A549 (cell line): ENCODE measurements around the gene EFCAB5.

Source experiments
- EP300 ChIP-seq, 2 experiments: fragments of >200 bp; sonication (Bioruptor Twin); formaldehyde crosslinking; IDR thresholded peaks; 2 replicates in 1 of 2; 3 replicates in 1 of 2; pipeline ENCODE4 v1.6.1; 2016 to 2017
- POLR2A ChIP-seq: IDR thresholded peaks from 2 replicates; pipeline ENCODE4 v1.6.1; 2012; ENCODE audit warnings: mild to moderate bottlenecking, low read length
- SMC3 ChIP-seq: fragments of >200 bp; sonication (Bioruptor Twin); formaldehyde crosslinking; IDR thresholded peaks from 3 replicates; pipeline ENCODE4 v1.6.1; 2018; ENCODE audit warnings: inconsistent platforms
- ZNF302 ChIP-seq: fragments of 250-450 bp; sonication (Bioruptor Pico); IDR thresholded peaks from 2 replicates; pipeline ENCODE4 v1.9.0; 2021; ENCODE audit warnings: inconsistent platforms, mild to moderate bottlenecking, moderate library complexity
- TF ChIP-seq, protein P1 (sequence below): fragments of >200 bp; sonication (Bioruptor Twin); formaldehyde crosslinking; IDR thresholded peaks from 3 replicates; pipeline ENCODE4 v1.5.1; 2016
- TF ChIP-seq, protein P2 (sequence below): fragments of 200-600 bp; sonication (generic); IDR thresholded peaks from 2 replicates; pipeline ENCODE4 v1.6.1; 2016; ENCODE audit warnings: antibody characterized with exemption, mild to moderate bottlenecking, moderate library complexity
- TF ChIP-seq, protein P3 (sequence below): IDR thresholded peaks from 2 replicates; pipeline ENCODE4 v1.6.1; 2012

DNA sequence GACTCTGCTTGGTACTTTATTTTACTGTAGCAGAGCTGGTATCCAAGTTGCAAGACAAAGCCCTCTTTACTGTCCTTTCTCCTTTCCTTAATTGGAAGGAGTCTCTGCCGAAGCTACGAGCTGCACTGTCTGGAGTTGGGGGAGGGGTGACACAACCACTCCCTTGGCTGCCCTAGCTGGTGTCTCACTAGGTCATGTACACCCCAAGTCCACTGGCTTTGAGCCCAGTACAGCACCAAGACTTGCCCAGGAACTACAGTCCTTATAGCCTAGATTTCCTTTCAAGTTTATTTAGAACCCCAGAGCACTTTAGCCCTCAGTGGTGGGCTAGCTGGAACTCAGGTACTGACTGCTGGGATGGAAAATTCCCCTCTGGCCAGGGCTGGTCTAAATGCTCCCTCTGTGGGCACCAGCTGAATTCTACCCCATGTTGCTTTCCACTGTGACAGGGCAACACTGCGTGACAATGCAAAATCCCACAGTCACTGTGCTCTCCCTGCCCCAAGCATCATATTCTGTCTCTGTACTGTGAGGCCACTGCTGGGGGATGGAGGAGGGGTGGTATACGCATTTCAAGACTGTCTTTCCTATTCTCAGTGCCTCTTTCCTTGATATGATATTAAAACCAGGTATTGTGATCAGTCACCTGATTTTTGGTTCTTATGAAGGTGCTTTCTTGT is 18.4 kb downstream of the EFCAB5 start:
- no peak for TF ChIP-seq ZNF302 (CRISPR knock-in tag)
- TF ChIP-seq, protein P1, sequence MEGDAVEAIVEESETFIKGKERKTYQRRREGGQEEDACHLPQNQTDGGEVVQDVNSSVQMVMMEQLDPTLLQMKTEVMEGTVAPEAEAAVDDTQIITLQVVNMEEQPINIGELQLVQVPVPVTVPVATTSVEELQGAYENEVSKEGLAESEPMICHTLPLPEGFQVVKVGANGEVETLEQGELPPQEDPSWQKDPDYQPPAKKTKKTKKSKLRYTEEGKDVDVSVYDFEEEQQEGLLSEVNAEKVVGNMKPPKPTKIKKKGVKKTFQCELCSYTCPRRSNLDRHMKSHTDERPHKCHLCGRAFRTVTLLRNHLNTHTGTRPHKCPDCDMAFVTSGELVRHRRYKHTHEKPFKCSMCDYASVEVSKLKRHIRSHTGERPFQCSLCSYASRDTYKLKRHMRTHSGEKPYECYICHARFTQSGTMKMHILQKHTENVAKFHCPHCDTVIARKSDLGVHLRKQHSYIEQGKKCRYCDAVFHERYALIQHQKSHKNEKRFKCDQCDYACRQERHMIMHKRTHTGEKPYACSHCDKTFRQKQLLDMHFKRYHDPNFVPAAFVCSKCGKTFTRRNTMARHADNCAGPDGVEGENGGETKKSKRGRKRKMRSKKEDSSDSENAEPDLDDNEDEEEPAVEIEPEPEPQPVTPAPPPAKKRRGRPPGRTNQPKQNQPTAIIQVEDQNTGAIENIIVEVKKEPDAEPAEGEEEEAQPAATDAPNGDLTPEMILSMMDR = no peak
- TF ChIP-seq SMC3 = no peak
- TF ChIP-seq, protein P2, sequence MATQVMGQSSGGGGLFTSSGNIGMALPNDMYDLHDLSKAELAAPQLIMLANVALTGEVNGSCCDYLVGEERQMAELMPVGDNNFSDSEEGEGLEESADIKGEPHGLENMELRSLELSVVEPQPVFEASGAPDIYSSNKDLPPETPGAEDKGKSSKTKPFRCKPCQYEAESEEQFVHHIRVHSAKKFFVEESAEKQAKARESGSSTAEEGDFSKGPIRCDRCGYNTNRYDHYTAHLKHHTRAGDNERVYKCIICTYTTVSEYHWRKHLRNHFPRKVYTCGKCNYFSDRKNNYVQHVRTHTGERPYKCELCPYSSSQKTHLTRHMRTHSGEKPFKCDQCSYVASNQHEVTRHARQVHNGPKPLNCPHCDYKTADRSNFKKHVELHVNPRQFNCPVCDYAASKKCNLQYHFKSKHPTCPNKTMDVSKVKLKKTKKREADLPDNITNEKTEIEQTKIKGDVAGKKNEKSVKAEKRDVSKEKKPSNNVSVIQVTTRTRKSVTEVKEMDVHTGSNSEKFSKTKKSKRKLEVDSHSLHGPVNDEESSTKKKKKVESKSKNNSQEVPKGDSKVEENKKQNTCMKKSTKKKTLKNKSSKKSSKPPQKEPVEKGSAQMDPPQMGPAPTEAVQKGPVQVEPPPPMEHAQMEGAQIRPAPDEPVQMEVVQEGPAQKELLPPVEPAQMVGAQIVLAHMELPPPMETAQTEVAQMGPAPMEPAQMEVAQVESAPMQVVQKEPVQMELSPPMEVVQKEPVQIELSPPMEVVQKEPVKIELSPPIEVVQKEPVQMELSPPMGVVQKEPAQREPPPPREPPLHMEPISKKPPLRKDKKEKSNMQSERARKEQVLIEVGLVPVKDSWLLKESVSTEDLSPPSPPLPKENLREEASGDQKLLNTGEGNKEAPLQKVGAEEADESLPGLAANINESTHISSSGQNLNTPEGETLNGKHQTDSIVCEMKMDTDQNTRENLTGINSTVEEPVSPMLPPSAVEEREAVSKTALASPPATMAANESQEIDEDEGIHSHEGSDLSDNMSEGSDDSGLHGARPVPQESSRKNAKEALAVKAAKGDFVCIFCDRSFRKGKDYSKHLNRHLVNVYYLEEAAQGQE = no peak
- TF ChIP-seq, protein P3, sequence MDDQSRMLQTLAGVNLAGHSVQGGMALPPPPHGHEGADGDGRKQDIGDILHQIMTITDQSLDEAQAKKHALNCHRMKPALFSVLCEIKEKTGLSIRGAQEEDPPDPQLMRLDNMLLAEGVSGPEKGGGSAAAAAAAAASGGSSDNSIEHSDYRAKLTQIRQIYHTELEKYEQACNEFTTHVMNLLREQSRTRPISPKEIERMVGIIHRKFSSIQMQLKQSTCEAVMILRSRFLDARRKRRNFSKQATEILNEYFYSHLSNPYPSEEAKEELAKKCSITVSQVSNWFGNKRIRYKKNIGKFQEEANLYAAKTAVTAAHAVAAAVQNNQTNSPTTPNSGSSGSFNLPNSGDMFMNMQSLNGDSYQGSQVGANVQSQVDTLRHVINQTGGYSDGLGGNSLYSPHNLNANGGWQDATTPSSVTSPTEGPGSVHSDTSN = no peak
- no peak for TF ChIP-seq POLR2A
- no peak for TF ChIP-seq EP300 (IDR thresholded peaks at IDR 0.05)
